ENCODE results near the gene MBD1. TPM values are rescaled to one million over a fixed set of nuclear protein-coding genes. Genes with fewer than 3 reads are reported as not detected.
"Not testable (repeated sequence)": the region's sequence is repeated elsewhere in the genome, so short reads cannot be mapped to it uniquely, and the experiment has no call there.

Gene MBD1
- total RNA-seq, 1 experiment from 2014 or later = 57.1 TPM

GRCh38 chr18:50275503-50276036 lies 5.8 kb downstream of the MBD1 start:
- no peak for DNase-seq (ENCODE audit: extremely low read depth, low read depth)

- no peak for DNase-seq (ENCODE audit: extremely low read depth, low read depth)
Observed at GRCh38 chr18:50274941-50275340, 6.4 kb downstream of the MBD1 start.

- DNase-seq (ENCODE audit: extremely low read depth, low read depth) = no peak
Observed at GRCh38 chr18:50274044-50274442, 7.3 kb downstream of the MBD1 start.

GRCh38 chr18:50273203-50274043 lies 7.9 kb downstream of the MBD1 start:
- DNase-seq (ENCODE audit: extremely low read depth, low read depth) = no peak

- no peak for DNase-seq (ENCODE audit: extremely low read depth, low read depth)
Observed at GRCh38 chr18:50272568-50272967, 8.8 kb downstream of the MBD1 start.

- peak; percentile 12 for DNase-seq (ENCODE audit: extremely low read depth, low read depth)
Observed at GRCh38 chr18:50268022-50268747, 13.1 kb downstream of the MBD1 start.

GRCh38 chr18:50266248-50266704 lies 15.0 kb downstream of the MBD1 start, which contains the start of gene CFAP53:
CFAP53 (minus strand) TSS chr18:50266495; CDS start chr18:50266404, 91 bp downstream.
- peak; percentile 55 for DNase-seq (ENCODE audit: extremely low read depth, low read depth)

GRCh38 chr18:50262977-50263376 lies 18.3 kb downstream of the MBD1 start:
- DNase-seq (ENCODE audit: extremely low read depth, low read depth) = no peak

- no peak for DNase-seq (ENCODE audit: extremely low read depth, low read depth)
Observed at GRCh38 chr18:50250935-50251334, 30.4 kb downstream of the MBD1 start.

- no peak for DNase-seq (ENCODE audit: extremely low read depth, low read depth)
Observed at GRCh38 chr18:50249576-50249975, 31.7 kb downstream of the MBD1 start.

GRCh38 chr18:50247561-50247960 lies 33.8 kb downstream of the MBD1 start:
- DNase-seq (ENCODE audit: extremely low read depth, low read depth) = no peak

- DNase-seq (ENCODE audit: extremely low read depth, low read depth) = not testable (repeated sequence)
Observed at GRCh38 chr18:50241768-50242167, 39.6 kb downstream of the MBD1 start.

- DNase-seq (ENCODE audit: extremely low read depth, low read depth) = no peak
Observed at GRCh38 chr18:50240080-50240563, 41.2 kb downstream of the MBD1 start.

- DNase-seq (ENCODE audit: extremely low read depth, low read depth) = no peak
Observed at GRCh38 chr18:50232419-50232818, 48.9 kb downstream of the MBD1 start.

- no peak for DNase-seq (ENCODE audit: extremely low read depth, low read depth)
Observed at GRCh38 chr18:50231621-50232020, 49.7 kb downstream of the MBD1 start.

GRCh38 chr18:50220249-50220648 lies 61.1 kb downstream of the MBD1 start:
- DNase-seq (ENCODE audit: extremely low read depth, low read depth) = not testable (repeated sequence)

Small RNAs within 50 kb of the gene (small RNA-seq; reads per million reads assigned to genes)
- 0 to 0.06 reads per million in 2 experiments for gene RNA5SP458

Other genes starting within 250 kb of the MBD1 start
- 25.0 and 26.2 TPM in 2 replicates for gene MYO5B, start 86.4 kb downstream of the MBD1 start, total RNA-seq (2014; rRNA removed; shearing (Covaris generic))
- 0.35 and 0.84 TPM in 2 replicates for gene CFAP53, start 15.0 kb downstream of the MBD1 start, total RNA-seq (2014; rRNA removed; shearing (Covaris generic))
- gene CXXC1, start 6.2 kb upstream of the MBD1 start, total RNA-seq (2014; rRNA removed; shearing (Covaris generic)) = 21.9 and 28.6 TPM in 2 replicates
- gene SKA1, start 93.5 kb upstream of the MBD1 start, total RNA-seq (2014; rRNA removed; shearing (Covaris generic)) = 58.7 and 60.9 TPM in 2 replicates

Measured in NCI-H460 (cell line).